Endothelial cell of umbilical vein (primary cell): ENCODE results near the gene ALOXE3.

Source experiments
- CTCF ChIP-seq, 2 donors: IDR thresholded peaks; 1 replicate in 1 of 2; 2 replicates in 1 of 2; pipeline ENCODE4 v1.5.1; 2011; ENCODE audit warnings: low read length in 2 of 2, mild to moderate bottlenecking in 2 of 2, moderate library complexity in 2 of 2, control low read depth in 1 of 2, inconsistent platforms in 1 of 2, low read depth in 1 of 2; ENCODE audit not compliant: insufficient read depth in 1 of 2; ENCODE audit errors: extremely low read depth in 1 of 2
- EZH2 ChIP-seq: IDR thresholded peaks from 2 replicates; pipeline ENCODE4 v1.6.1; 2012; ENCODE audit warnings: borderline replicate concordance, low read depth, mild to moderate bottlenecking, moderate library complexity, low read length, inconsistent platforms; ENCODE audit not compliant: severe bottlenecking
- FOS ChIP-seq: IDR thresholded peaks from 2 replicates; pipeline ENCODE4 v1.6.1; 2011; ENCODE audit warnings: mild to moderate bottlenecking, low read length, moderate library complexity, borderline replicate concordance; ENCODE audit not compliant: insufficient read depth
- GATA2 ChIP-seq: IDR thresholded peaks from 2 replicates; pipeline ENCODE4 v1.7.0; 2011; ENCODE audit warnings: low read depth, mild to moderate bottlenecking, moderate library complexity, mixed read lengths, low read length; ENCODE audit not compliant: insufficient read length, insufficient read depth
- JUN ChIP-seq: IDR thresholded peaks from 2 replicates; pipeline ENCODE4 v1.6.1; 2011; ENCODE audit warnings: borderline replicate concordance, low read depth; ENCODE audit not compliant: insufficient read length, insufficient read depth
- MAX ChIP-seq: IDR thresholded peaks from 2 replicates; pipeline ENCODE4 v1.6.1; 2011; ENCODE audit not compliant: insufficient read depth, insufficient read length
- MYC ChIP-seq: IDR thresholded peaks from one replicate; pipeline ENCODE4 v1.6.1; 2011; ENCODE audit warnings: mild to moderate bottlenecking, low read depth, low read length
- POLR2A ChIP-seq: IDR thresholded peaks from 2 replicates; pipeline ENCODE4 v1.6.1; 2012; ENCODE audit warnings: low read depth, mild to moderate bottlenecking, control low read depth, low read length
- POLR2AphosphoS5 ChIP-seq: IDR thresholded peaks from 2 replicates; pipeline ENCODE4 v1.6.1; 2012; ENCODE audit warnings: low read depth, mild to moderate bottlenecking, control low read depth, low read length, moderate library complexity; ENCODE audit not compliant: insufficient read depth

GRCh38 chr17:8069587-8069860, 48.8 kb downstream of the ALOXE3 start:
- TF ChIP-seq CTCF (IDR thresholded peaks at IDR 0.05; ENCODE audit: extremely low read depth in 1 of 2, insufficient read depth in 1 of 2, low read depth in 1 of 2, low read length in 2 of 2) (no peak), POLR2A (no peak), JUN (no peak), POLR2AphosphoS5 (no peak), MAX (no peak), EZH2 (no peak), MYC (no peak), GATA2 (no peak), FOS (no peak)
